OCI-LY3 (cell line): Measurements from ENCODE around the gene TMEM144.

ENCODE experiments used
- H2AFZ ChIP-seq: fragments of 200-600, 300-600 bp; shearing (Covaris generic); 2 replicates; pipeline ENCODE4 v1.6.0; 2014; ENCODE audit warnings: antibody characterized with exemption, low read depth, low read length
- H3K27ac ChIP-seq: fragments of 200-600, 300-600 bp; sonication (generic); 2 replicates; pipeline ENCODE4 v1.5.1; 2014; ENCODE audit warnings: mild to moderate bottlenecking, low read length, moderate library complexity, mixed read lengths
- H3K27me3 ChIP-seq: fragments of 200-600, 300-600 bp; sonication (generic); 2 replicates; pipeline ENCODE4 v1.6.1; 2014; ENCODE audit warnings: low read depth, low read length, mixed read lengths
- H3K36me3 ChIP-seq: fragments of 200-600, 300-600 bp; sonication (generic); replicated peaks from 2 replicates; pipeline ENCODE3; 2014; ENCODE audit warnings: low read depth, low read length, mixed read lengths
- H3K4me1 ChIP-seq: fragments of 300-600, 200-600 bp; sonication (generic); 2 replicates; pipeline ENCODE4 v1.6.1; 2014; ENCODE audit warnings: low read length, mixed read lengths
- H3K4me2 ChIP-seq: fragments of 200-600, 300-600 bp; sonication (generic); 2 replicates; pipeline ENCODE4 v1.6.1; 2014; ENCODE audit warnings: low read length, mixed read lengths
- H3K4me3 ChIP-seq: fragments of 300-600, 200-600 bp; sonication (generic); 2 replicates; pipeline ENCODE4 v1.5.1; 2014; ENCODE audit warnings: antibody characterized with exemption, mild to moderate bottlenecking, low read length, moderate library complexity
- H3K79me2 ChIP-seq: fragments of 300-600, 200-600 bp; shearing (Covaris generic); 2 replicates; pipeline ENCODE4 v1.6.1; 2014; ENCODE audit warnings: mild to moderate bottlenecking, low read length, mixed read lengths
- H3K9ac ChIP-seq: fragments of 300-600, 200-600 bp; shearing (Covaris generic); 2 replicates; pipeline ENCODE4 v1.6.0; 2014; ENCODE audit warnings: mild to moderate bottlenecking, low read length, moderate library complexity
- H3K9me3 ChIP-seq: fragments of 200-600, 300-600 bp; shearing (Covaris generic); 2 replicates; pipeline ENCODE4 v1.6.1; 2014; ENCODE audit warnings: low read length, mixed read lengths; ENCODE audit not compliant: insufficient read depth
- H4K20me1 ChIP-seq: fragments of 200-600, 300-600 bp; sonication (generic); 2 replicates; pipeline ENCODE4 v1.6.1; 2016; ENCODE audit warnings: low read length, mixed read lengths; ENCODE audit not compliant: insufficient read depth
- EZH2phosphoT487 ChIP-seq: fragments of 200-600 bp; shearing (Covaris generic); IDR thresholded peaks from 2 replicates; pipeline ENCODE4 v1.6.1; 2018; ENCODE audit warnings: antibody characterized with exemption, mixed run types, low read depth
- TF ChIP-seq, protein P1 (sequence below): fragments of 200-600, 300-600 bp; sonication (generic); IDR thresholded peaks from 2 replicates; pipeline ENCODE4 v1.5.1; 2014; ENCODE audit warnings: antibody characterized with exemption, low read length, low read depth

TMEM144 gene

DNA sequence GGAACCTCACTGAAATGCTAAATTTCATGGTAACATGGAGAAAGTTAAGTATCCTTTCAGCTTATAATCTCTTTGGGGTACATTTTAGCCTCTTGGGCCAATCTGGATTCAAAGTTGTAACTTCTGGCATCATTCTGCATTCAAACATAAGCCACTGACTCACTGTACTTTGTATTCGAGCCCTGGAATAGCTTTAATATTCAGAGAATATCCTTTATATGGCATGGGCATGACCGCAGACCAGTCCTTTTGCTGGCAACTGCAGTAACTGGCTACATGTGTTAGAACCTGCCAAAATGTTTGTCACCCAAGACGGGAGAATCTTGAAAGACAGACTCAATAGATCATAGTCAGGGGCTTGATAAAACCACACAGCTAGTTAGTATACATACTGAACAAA is 40.8 kb upstream of the TMEM144 start:
- H3K4me2 ChIP-seq: no peak overlapping the region
- peaks cover 8% of the 10 kb centered on the region; the same call in 1 of the 2 replicates for H3K4me1 ChIP-seq
- no peaks in the 10 kb centered on the region for H3K36me3 ChIP-seq
- H4K20me1 ChIP-seq: no peaks in the 10 kb centered on the region
- H3K27me3 ChIP-seq: no peaks in the 10 kb centered on the region
- TF ChIP-seq, protein P1, sequence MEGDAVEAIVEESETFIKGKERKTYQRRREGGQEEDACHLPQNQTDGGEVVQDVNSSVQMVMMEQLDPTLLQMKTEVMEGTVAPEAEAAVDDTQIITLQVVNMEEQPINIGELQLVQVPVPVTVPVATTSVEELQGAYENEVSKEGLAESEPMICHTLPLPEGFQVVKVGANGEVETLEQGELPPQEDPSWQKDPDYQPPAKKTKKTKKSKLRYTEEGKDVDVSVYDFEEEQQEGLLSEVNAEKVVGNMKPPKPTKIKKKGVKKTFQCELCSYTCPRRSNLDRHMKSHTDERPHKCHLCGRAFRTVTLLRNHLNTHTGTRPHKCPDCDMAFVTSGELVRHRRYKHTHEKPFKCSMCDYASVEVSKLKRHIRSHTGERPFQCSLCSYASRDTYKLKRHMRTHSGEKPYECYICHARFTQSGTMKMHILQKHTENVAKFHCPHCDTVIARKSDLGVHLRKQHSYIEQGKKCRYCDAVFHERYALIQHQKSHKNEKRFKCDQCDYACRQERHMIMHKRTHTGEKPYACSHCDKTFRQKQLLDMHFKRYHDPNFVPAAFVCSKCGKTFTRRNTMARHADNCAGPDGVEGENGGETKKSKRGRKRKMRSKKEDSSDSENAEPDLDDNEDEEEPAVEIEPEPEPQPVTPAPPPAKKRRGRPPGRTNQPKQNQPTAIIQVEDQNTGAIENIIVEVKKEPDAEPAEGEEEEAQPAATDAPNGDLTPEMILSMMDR: no peak
- TF ChIP-seq EZH2phosphoT487: no peak
- no peak overlapping the region for H3K9ac ChIP-seq
- no peaks in the 10 kb centered on the region for H3K9me3 ChIP-seq
- H3K27ac ChIP-seq: no peak overlapping the region
- no peak overlapping the region for H2AFZ ChIP-seq
- no peak overlapping the region for H3K4me3 ChIP-seq
- H3K79me2 ChIP-seq: no peaks in the 10 kb centered on the region

- no peak for TF ChIP-seq EZH2phosphoT487
- TF ChIP-seq, protein P1: no peak
Observed at GRCh38 chr4:158169931-158170690, 40.2 kb upstream of the TMEM144 start.

DNA sequence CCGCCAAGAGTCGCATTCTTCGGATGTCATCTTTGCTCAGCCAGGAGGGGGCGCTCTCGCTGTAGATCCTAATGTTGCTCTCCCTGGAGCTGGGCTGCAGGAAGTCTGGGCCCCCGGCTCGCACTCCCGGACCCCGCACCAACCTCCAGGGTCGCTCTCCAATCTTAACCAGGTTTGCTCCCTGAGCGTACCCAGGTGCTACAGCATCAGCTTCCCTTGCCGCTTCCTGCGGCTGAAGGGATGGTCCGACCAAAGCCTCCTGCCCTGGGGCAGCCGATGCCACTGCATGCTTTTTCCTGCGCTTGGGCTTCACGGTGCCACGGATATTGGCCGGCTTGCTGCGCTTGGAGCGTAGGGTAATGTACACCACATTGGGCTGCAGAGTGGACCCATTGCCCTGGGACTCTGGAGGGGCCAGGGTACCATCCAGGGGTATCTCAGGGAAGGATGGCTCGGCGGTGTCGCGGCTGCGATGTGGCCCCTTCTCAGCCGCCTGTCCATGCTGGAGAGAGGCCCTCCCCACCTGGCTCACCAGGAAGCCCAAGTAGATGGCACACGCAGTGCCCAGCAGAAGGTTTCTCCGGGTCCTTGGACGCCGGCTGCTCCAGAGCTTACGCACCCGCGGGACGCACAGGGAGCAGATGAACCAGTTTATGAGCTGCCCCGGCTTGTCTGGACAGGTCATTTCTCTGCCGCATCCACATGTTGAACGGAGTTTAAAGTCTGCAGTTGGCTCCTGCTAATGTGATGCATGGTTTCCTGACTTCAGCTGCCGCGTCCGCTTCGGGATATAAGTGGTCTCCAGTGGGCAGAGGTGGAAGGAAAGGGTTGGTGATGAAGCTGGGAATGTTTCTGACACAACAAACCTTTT is 39.4 kb upstream of the TMEM144 start:
- no peak overlapping the region for H3K4me3 ChIP-seq
- no peaks in the 10 kb centered on the region for H3K27me3 ChIP-seq
- H3K9ac ChIP-seq: no peak overlapping the region
- no peaks in the 10 kb centered on the region for H3K9me3 ChIP-seq
- H3K36me3 ChIP-seq: no peaks in the 10 kb centered on the region
- H3K4me2 ChIP-seq: no peak overlapping the region
- H4K20me1 ChIP-seq: no peaks in the 10 kb centered on the region
- no peaks in the 10 kb centered on the region for H3K79me2 ChIP-seq
- H2AFZ ChIP-seq: no peak overlapping the region
- no peak for TF ChIP-seq EZH2phosphoT487
- TF ChIP-seq, protein P1: peak; percentile 65
- H3K27ac ChIP-seq: no peak overlapping the region
- H3K4me1 ChIP-seq: peaks cover 8% of the 10 kb centered on the region; the same call in 1 of the 2 replicates

More at GRCh38 chr4:158169931-158170690, 40.2 kb upstream of the TMEM144 start:
- no peak overlapping the region for H3K4me2 ChIP-seq
- H3K79me2 ChIP-seq: no peaks in the 10 kb centered on the region
- H3K9me3 ChIP-seq: no peaks in the 10 kb centered on the region
- no peaks in the 10 kb centered on the region for H3K27me3 ChIP-seq
- H3K4me1 ChIP-seq: peaks cover 8% of the 10 kb centered on the region; the same call in 1 of the 2 replicates
- H3K27ac ChIP-seq: no peak overlapping the region
- H2AFZ ChIP-seq: no peak overlapping the region
- H4K20me1 ChIP-seq: no peaks in the 10 kb centered on the region
- no peak overlapping the region for H3K4me3 ChIP-seq
- H3K36me3 ChIP-seq: no peaks in the 10 kb centered on the region
- no peak overlapping the region for H3K9ac ChIP-seq
